Esophagus squamous epithelium (tissue), 5 donors: Measurements from ENCODE around the gene CAMSAP3. TPM values are rescaled to one million over a fixed set of nuclear protein-coding genes. Genes with fewer than 3 reads are reported as not detected.

Experiments used
- DNase-seq: peaks from one replicate; lab custom pipeline; 2025; lab: John Stamatoyannopoulos, UW
- H3K27ac ChIP-seq, 4 donors: fragments of 200-600 bp; sonication (generic); one replicate each; pipeline ENCODE4 v1.5.1; 2016 to 2019; ENCODE audit warnings: mild to moderate bottlenecking in 1 of 4
- H3K27me3 ChIP-seq, 4 donors: fragments of 200-600 bp; sonication (generic); 1 replicate in 3 of 4; 2 replicates in 1 of 4; pipeline versions ENCODE4 v1.5.1 to v1.6.0; 2017 to 2021; ENCODE audit warnings: antibody characterized with exemption in 1 of 4
- H3K36me3 ChIP-seq, 3 donors: fragments of 200-600 bp; sonication (generic); one replicate each; pipeline ENCODE4 v1.5.1; 2016 to 2019
- H3K4me1 ChIP-seq, 3 donors: fragments of 200-600 bp; sonication (generic); one replicate each; pipeline ENCODE4 v1.5.1; 2017 to 2019
- H3K4me3 ChIP-seq, 4 donors: fragments of 200-600 bp; sonication (generic); 1 replicate in 3 of 4; 2 replicates in 1 of 4; pipeline ENCODE4 v1.5.1; 2016 to 2019; ENCODE audit warnings: mild to moderate bottlenecking in 2 of 4, moderate library complexity in 1 of 4
- H3K9me3 ChIP-seq, 3 donors: fragments of 200-600 bp; sonication (generic); one replicate each; pipeline ENCODE4 v1.5.1; 2016 to 2019
- POLR2A ChIP-seq, 4 donors: fragments of 450-650 bp; IDR thresholded peaks; one replicate each; pipeline ENCODE4 v1.6.1; 2017; ENCODE audit warnings: antibody characterized with exemption in 4 of 4, mild to moderate bottlenecking in 4 of 4, moderate library complexity in 3 of 4
- WGBS, 2 donors: methylation state at CpG; one replicate each; pipeline ENCODE4 v1.1.5; 2018; 5-methylcytosine and 5-hydroxymethylcytosine counted together
- intact Hi-C: fragments of 100-400 bp; cut with DNase I; formaldehyde crosslinking; loops from one replicate; pipeline ENCODE4 v1.15.0; 2022
- total RNA-seq, 4 donors: library from RNA; depleted of rRNA; stranded (reverse); fragments of >200 nt; gene quantifications; one replicate each; pipeline ENCODE4 v1.1.0, GENCODE V29; 2016
- TF ChIP-seq, protein P1 (sequence below), 6 experiments: fragments of 450-650 bp in 4 of 6; fragments of 200-600 bp in 2 of 6; sonication (generic) in 2 of 6; IDR thresholded peaks; one replicate each; pipeline ENCODE4 v1.5.1; 2016 to 2019; ENCODE audit warnings: antibody characterized with exemption in 6 of 6, mild to moderate bottlenecking in 4 of 6, moderate library complexity in 4 of 6
- donor health status: DM: yes; HTN: yes; CAD: no.

The CAMSAP3 gene
- total RNA-seq, 4 donors from 2014 or later: 9.3 to 45.5 (median 14.1) TPM

DNA sequence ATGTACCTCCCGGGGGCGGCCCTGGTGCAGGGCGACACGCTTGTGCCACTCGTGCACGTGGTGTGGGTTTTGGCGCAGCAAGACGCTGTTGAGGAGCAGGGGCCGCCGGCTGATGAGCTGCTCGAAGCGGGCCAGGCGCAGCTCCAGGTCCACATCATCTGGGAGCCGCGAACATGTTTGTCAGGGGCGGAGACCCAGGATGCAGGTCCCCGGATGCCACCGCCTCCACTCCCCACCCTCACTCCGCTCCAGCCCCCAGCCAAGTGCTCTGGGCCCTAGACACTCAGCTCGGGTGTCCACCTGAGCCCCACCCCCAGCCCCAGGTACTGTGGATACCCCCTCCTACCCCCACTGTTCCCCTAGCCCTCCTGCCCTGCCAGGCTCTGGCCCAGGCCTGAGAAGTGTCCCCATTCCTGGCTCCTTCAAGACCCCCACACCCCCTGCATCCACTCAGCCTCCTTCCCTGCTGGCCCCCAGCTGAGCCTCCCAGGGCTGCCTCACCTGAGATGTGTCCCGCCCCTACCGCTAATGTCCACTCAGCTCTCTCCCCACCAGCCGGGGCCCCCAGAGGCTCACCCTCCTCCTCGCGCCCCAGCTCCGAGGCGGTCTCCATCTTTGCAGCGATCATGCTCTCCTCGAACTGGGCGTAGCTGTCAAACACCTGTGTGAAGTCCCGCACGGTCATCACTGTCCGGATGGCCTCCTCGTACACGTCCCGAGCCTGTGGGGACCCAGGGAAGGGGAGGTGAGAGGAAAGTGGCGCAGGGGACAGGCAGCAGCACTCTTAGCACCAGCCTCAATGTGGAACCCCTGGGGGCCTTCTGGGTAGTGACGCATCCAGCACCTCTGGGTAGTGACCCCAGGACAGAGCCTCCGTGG is 28.3 kb downstream of the CAMSAP3 start:
- Histone ChIP-seq H3K27me3 (no peaks in the 10 kb centered on the region), H3K4me1 (peaks cover 20 to 48% (median 27%) of the 10 kb centered on the region in 3 donors), H3K9me3 (no peaks in the 10 kb centered on the region), H3K36me3 (peaks cover 29 to 86% (median 50%) of the 10 kb centered on the region in 3 donors), H3K4me3 (no peak overlapping the region), H3K27ac (no peak overlapping the region)
- intact Hi-C loops: no loop called here
- TF ChIP-seq, protein P1, sequence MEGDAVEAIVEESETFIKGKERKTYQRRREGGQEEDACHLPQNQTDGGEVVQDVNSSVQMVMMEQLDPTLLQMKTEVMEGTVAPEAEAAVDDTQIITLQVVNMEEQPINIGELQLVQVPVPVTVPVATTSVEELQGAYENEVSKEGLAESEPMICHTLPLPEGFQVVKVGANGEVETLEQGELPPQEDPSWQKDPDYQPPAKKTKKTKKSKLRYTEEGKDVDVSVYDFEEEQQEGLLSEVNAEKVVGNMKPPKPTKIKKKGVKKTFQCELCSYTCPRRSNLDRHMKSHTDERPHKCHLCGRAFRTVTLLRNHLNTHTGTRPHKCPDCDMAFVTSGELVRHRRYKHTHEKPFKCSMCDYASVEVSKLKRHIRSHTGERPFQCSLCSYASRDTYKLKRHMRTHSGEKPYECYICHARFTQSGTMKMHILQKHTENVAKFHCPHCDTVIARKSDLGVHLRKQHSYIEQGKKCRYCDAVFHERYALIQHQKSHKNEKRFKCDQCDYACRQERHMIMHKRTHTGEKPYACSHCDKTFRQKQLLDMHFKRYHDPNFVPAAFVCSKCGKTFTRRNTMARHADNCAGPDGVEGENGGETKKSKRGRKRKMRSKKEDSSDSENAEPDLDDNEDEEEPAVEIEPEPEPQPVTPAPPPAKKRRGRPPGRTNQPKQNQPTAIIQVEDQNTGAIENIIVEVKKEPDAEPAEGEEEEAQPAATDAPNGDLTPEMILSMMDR (IDR thresholded peaks at IDR 0.05): no peak
- no peak for TF ChIP-seq POLR2A (IDR thresholded peaks at IDR 0.05)
- no peak for DNase-seq
- WGBS, 2 donors: 91 to 97% methylated on average over 12 to 19 of the region's 39 CpGs

DNA sequence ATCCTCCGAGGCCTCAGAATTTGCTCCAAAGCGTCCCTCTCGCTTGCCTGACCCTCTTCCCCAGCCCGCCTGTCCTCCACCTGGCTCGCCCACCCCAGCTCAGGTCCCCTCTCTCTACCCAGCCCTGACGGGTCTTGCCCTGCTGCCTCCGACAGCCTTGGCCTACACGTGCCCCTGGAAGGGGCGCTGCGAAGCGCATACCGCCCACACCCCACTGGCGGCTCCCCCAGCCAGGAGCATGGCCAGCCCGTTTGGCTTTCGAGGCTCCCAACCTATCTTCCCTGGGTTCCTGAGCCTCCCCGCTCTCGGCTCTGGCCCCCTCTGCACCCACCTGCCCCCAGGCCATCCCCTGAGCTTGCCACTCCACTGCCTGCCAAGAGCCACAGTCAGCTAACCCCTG is 29.1 kb downstream of the CAMSAP3 start:
- no peaks in the 10 kb centered on the region for H3K9me3 ChIP-seq
- no peak for DNase-seq
- TF ChIP-seq POLR2A (IDR thresholded peaks at IDR 0.05): no peak
- TF ChIP-seq, protein P1 (IDR thresholded peaks at IDR 0.05): no peak
- intact Hi-C loops: no loop called here
- no peak overlapping the region for H3K27ac ChIP-seq
- 83 to 91% methylated on average over 6 to 16 of the region's 17 CpGs for WGBS, 2 donors
- H3K4me3 ChIP-seq: no peak overlapping the region
- peaks cover 29 to 77% (median 50%) of the 10 kb centered on the region in 3 donors for H3K36me3 ChIP-seq
- H3K27me3 ChIP-seq: no peaks in the 10 kb centered on the region
- H3K4me1 ChIP-seq: peaks cover 15 to 40% (median 23%) of the 10 kb centered on the region in 3 donors

DNA sequence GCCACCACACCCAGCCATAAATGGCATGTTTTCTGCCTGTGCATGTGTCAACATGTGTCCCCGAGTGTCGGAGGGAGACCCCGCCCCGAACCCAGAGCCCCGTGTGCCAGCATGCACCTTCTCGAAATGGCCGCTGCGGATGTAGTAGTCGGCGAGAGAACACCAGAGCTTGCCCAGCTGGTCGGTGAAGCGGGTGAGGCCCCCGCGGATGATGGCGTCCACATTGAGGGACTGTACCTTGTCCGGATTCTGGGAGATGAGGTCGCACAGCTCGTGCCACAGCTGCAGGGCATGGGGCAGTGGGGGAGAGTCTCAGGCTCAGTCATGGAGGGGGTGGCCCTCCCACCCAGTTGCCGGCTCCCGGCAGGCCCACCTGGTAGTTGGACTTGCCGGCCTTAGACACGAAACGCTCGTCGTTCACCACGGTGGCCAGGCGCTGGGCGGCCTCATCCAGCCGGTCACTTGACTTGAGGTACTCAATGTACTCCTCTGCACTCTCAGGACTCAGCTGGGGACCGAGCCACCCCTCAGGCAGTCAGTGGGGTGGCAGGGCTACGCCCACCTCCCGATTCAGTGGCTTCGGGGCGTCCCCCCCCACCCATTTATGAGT is 30.2 kb downstream of the CAMSAP3 start:
- DNase-seq: no peak
- Histone ChIP-seq H3K4me1 (peaks cover 21 to 39% (median 26%) of the 10 kb centered on the region in 3 donors), H3K4me3 (no peak overlapping the region), H3K36me3 (peaks cover 21 to 67% (median 41%) of the 10 kb centered on the region in 3 donors), H3K9me3 (no peaks in the 10 kb centered on the region), H3K27me3 (no peaks in the 10 kb centered on the region), H3K27ac (no peak overlapping the region)
- intact Hi-C loops: no loop called here
- no peak for TF ChIP-seq POLR2A (IDR thresholded peaks at IDR 0.05)
- TF ChIP-seq, protein P1 (IDR thresholded peaks at IDR 0.05): no peak
- 95 to 97% methylated on average over 8 to 18 of the region's 34 CpGs for WGBS, 2 donors

DNA sequence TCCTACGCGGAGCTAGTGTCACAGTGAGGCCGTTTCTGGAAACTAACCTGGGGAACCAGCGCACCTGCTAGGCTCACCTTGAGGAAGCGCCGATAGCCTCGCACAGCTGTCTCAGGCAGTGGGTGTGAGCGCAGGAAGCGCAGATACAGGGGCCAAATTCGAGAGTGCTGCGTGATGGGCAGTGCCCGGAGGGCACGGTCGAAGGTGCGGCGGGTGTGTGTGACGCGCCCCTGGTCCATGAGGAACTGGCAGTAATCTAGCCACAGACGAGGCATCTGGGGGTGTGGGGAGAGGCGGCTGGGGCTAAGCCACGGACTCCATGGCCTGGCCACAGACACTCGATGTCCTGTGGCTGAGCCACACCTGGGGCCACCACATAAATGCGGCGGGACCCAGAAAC is 31.5 kb downstream of the CAMSAP3 start:
- H3K4me3 ChIP-seq: no peak overlapping the region
- H3K27me3 ChIP-seq: no peaks in the 10 kb centered on the region
- DNase-seq: no peak
- WGBS, 2 donors: 86 to 87% methylated on average over 12 to 20 of the region's 24 CpGs
- H3K9me3 ChIP-seq: no peaks in the 10 kb centered on the region
- peaks cover 25 to 41% (median 32%) of the 10 kb centered on the region in 3 donors for H3K4me1 ChIP-seq
- intact Hi-C loops: no loop called here
- peaks cover 14 to 61% (median 28%) of the 10 kb centered on the region in 3 donors for H3K36me3 ChIP-seq
- TF ChIP-seq, protein P1 (IDR thresholded peaks at IDR 0.05): no peak
- no peak for TF ChIP-seq POLR2A (IDR thresholded peaks at IDR 0.05)
- H3K27ac ChIP-seq: no peak overlapping the region
